ENCODE data around the gene MTREX.

The MTREX gene

GRCh38 chr5:55429613-55430253 is 121.9 kb downstream of the MTREX start:
- no peak for DNase-seq (ENCODE audit: low read depth)

- DNase-seq (ENCODE audit: low read depth) = no peak
Measured at GRCh38 chr5:55432549-55432948, 124.8 kb downstream of the MTREX start.

- DNase-seq (ENCODE audit: low read depth) = no peak
Measured at GRCh38 chr5:55437452-55437851, 129.7 kb downstream of the MTREX start.

- DNase-seq (ENCODE audit: low read depth) = no peak
Measured at GRCh38 chr5:55437859-55438206, 130.0 kb downstream of the MTREX start.

GRCh38 chr5:55438998-55439397 is 131.2 kb downstream of the MTREX start:
- DNase-seq (ENCODE audit: low read depth) = no peak

GRCh38 chr5:55440188-55440646 is 132.4 kb downstream of the MTREX start:
- DNase-seq (ENCODE audit: low read depth) = no peak

GRCh38 chr5:55441107-55441771 is 133.4 kb downstream of the MTREX start:
- no peak for DNase-seq (ENCODE audit: low read depth)

- DNase-seq (ENCODE audit: low read depth) = no peak
Measured at GRCh38 chr5:55441954-55442353, 134.2 kb downstream of the MTREX start.

- DNase-seq (ENCODE audit: low read depth) = no peak
Measured at GRCh38 chr5:55445791-55446190, 138.0 kb downstream of the MTREX start.

GRCh38 chr5:55446640-55447351 is 139.0 kb downstream of the MTREX start:
- no peak for DNase-seq (ENCODE audit: low read depth)

- no peak for DNase-seq (ENCODE audit: low read depth)
Measured at GRCh38 chr5:55450050-55450765, 142.4 kb downstream of the MTREX start.

- DNase-seq (ENCODE audit: low read depth) = no peak
Measured at GRCh38 chr5:55451976-55452375, 144.2 kb downstream of the MTREX start.

- DNase-seq (ENCODE audit: low read depth) = no peak
Measured at GRCh38 chr5:55453211-55453610, 145.4 kb downstream of the MTREX start.

- no peak for DNase-seq (ENCODE audit: low read depth)
Measured at GRCh38 chr5:55454282-55454681, 146.5 kb downstream of the MTREX start.

- DNase-seq (ENCODE audit: low read depth) = no peak
Measured at GRCh38 chr5:55456216-55456895, 148.6 kb downstream of the MTREX start.

GRCh38 chr5:55459572-55459971 is 151.8 kb downstream of the MTREX start:
- DNase-seq (ENCODE audit: low read depth) = no peak

GRCh38 chr5:55463613-55464012 is 155.8 kb downstream of the MTREX start:
- DNase-seq (ENCODE audit: low read depth) = no peak

- DNase-seq (ENCODE audit: low read depth) = no peak
Measured at GRCh38 chr5:55467862-55468551, 160.2 kb downstream of the MTREX start.

- no peak for DNase-seq (ENCODE audit: low read depth)
Measured at GRCh38 chr5:55469839-55470238, 162.1 kb downstream of the MTREX start.

- DNase-seq (ENCODE audit: low read depth) = no peak
Measured at GRCh38 chr5:55470282-55470681, 162.5 kb downstream of the MTREX start.

GRCh38 chr5:55471468-55471867 is 163.7 kb downstream of the MTREX start:
- no peak for DNase-seq (ENCODE audit: low read depth)
